Esophagus squamous epithelium (tissue), 5 donors: ENCODE results near the gene AMMECR1. TPM values are rescaled to one million over a fixed set of nuclear protein-coding genes. Genes with fewer than 3 reads are reported as not detected.

Experiments
- DNase-seq: peaks from one replicate; lab custom pipeline; 2025; lab: John Stamatoyannopoulos, UW
- H3K27ac ChIP-seq, 4 donors: fragments of 200-600 bp; sonication (generic); one replicate each; pipeline ENCODE4 v1.5.1; 2016 to 2019; ENCODE audit warnings: mild to moderate bottlenecking in 1 of 4
- H3K27me3 ChIP-seq, 4 donors: fragments of 200-600 bp; sonication (generic); 1 replicate in 3 of 4; 2 replicates in 1 of 4; pipeline versions ENCODE4 v1.5.1 to v1.6.0; 2017 to 2021; ENCODE audit warnings: antibody characterized with exemption in 1 of 4
- H3K36me3 ChIP-seq, 3 donors: fragments of 200-600 bp; sonication (generic); one replicate each; pipeline ENCODE4 v1.5.1; 2016 to 2019
- H3K4me1 ChIP-seq, 3 donors: fragments of 200-600 bp; sonication (generic); one replicate each; pipeline ENCODE4 v1.5.1; 2017 to 2019
- H3K4me3 ChIP-seq, 4 donors: fragments of 200-600 bp; sonication (generic); 1 replicate in 3 of 4; 2 replicates in 1 of 4; pipeline ENCODE4 v1.5.1; 2016 to 2019; ENCODE audit warnings: mild to moderate bottlenecking in 2 of 4, moderate library complexity in 1 of 4
- H3K9me3 ChIP-seq, 3 donors: fragments of 200-600 bp; sonication (generic); one replicate each; pipeline ENCODE4 v1.5.1; 2016 to 2019
- CTCF ChIP-seq, 6 experiments: fragments of 450-650 bp in 4 of 6; fragments of 200-600 bp in 2 of 6; sonication (generic) in 2 of 6; IDR thresholded peaks; one replicate each; pipeline ENCODE4 v1.5.1; 2016 to 2019; ENCODE audit warnings: antibody characterized with exemption in 6 of 6, mild to moderate bottlenecking in 4 of 6, moderate library complexity in 4 of 6
- POLR2A ChIP-seq, 4 donors: fragments of 450-650 bp; IDR thresholded peaks; one replicate each; pipeline ENCODE4 v1.6.1; 2017; ENCODE audit warnings: antibody characterized with exemption in 4 of 4, mild to moderate bottlenecking in 4 of 4, moderate library complexity in 3 of 4
- WGBS, 2 donors: methylation state at CpG; one replicate each; pipeline ENCODE4 v1.1.5; 2018; 5-methylcytosine and 5-hydroxymethylcytosine counted together
- intact Hi-C: fragments of 100-400 bp; cut with DNase I; formaldehyde crosslinking; loops from one replicate; pipeline ENCODE4 v1.15.0; 2022
- total RNA-seq, 4 donors: library from RNA; depleted of rRNA; stranded (reverse); fragments of >200 nt; gene quantifications; one replicate each; pipeline ENCODE4 v1.1.0, GENCODE V29; 2016
- donor health status: DM: yes; HTN: yes; CAD: no.

AMMECR1 gene
- total RNA-seq, 4 donors from 2014 or later, result 9.3 to 33.2 (median 14.5) TPM

- no peak overlapping the region for H3K27ac ChIP-seq
- no peaks in the 10 kb centered on the region for H3K27me3 ChIP-seq
- intact Hi-C loops, result no loop called here
- no peak for DNase-seq
- no peak overlapping the region for H3K4me3 ChIP-seq
- peaks cover 0 to 5% (median 0%) of the 10 kb centered on the region in 3 donors for H3K9me3 ChIP-seq
- H3K36me3 ChIP-seq, result no peaks in the 10 kb centered on the region
- H3K4me1 ChIP-seq, result no peaks in the 10 kb centered on the region
- TF ChIP-seq POLR2A (IDR thresholded peaks at IDR 0.05) (no peak), CTCF (IDR thresholded peaks at IDR 0.05) (no peak)
- WGBS, 2 donors, result 44 to 59% methylated on average over 3 to 4 of the region's 4 CpGs
Observed at GRCh38 chrX:110188701-110189558, 129.0 kb downstream of the AMMECR1 start.

- no peaks in the 10 kb centered on the region for H3K36me3 ChIP-seq
- 73 to 100% methylated on average over 1 to 2 of the region's 2 CpGs for whole genome bisulfite sequencing, 2 donors
- H3K27me3 ChIP-seq, result no peaks in the 10 kb centered on the region
- intact Hi-C loops, result no loop called here
- no peak overlapping the region for H3K4me3 ChIP-seq
- no peak for DNase-seq
- H3K4me1 ChIP-seq, result peaks cover 0 to 26% (median 4%) of the 10 kb centered on the region in 3 donors
- no peak overlapping the region for H3K27ac ChIP-seq
- no peak for TF ChIP-seq POLR2A (IDR thresholded peaks at IDR 0.05)
- no peak for TF ChIP-seq CTCF (IDR thresholded peaks at IDR 0.05)
- H3K9me3 ChIP-seq, result peaks cover 0 to 5% (median 0%) of the 10 kb centered on the region in 3 donors
Observed at GRCh38 chrX:110183314-110183713, 134.6 kb downstream of the AMMECR1 start.

- Histone ChIP-seq H3K36me3 (no peaks in the 10 kb centered on the region), H3K27me3 (no peaks in the 10 kb centered on the region), H3K9me3 (peaks cover 0 to 5% (median 0%) of the 10 kb centered on the region in 3 donors), H3K4me3 (no peak overlapping the region), H3K4me1 (peaks cover 0 to 26% (median 4%) of the 10 kb centered on the region in 3 donors), H3K27ac (peak overlapping the region in 1 of 4 donors; percentile 55)
- 40 to 56% methylated on average over 1 to 3 of the region's 6 CpGs for WGBS, 2 donors
- TF ChIP-seq CTCF (IDR thresholded peaks at IDR 0.05), result no peak
- TF ChIP-seq POLR2A (IDR thresholded peaks at IDR 0.05), result no peak
- intact Hi-C loops, result no loop called here
- DNase-seq, result no peak
Observed at GRCh38 chrX:110182865-110183264, 135.0 kb downstream of the AMMECR1 start.

GRCh38 chrX:110182362-110182761 lies 135.5 kb downstream of the AMMECR1 start:
- Histone ChIP-seq H3K4me3 (no peak overlapping the region), H3K4me1 (peaks cover 0 to 26% (median 4%) of the 10 kb centered on the region in 3 donors), H3K9me3 (peaks cover 0 to 5% (median 0%) of the 10 kb centered on the region in 3 donors), H3K36me3 (no peaks in the 10 kb centered on the region), H3K27ac (peak overlapping the region in 1 of 4 donors; percentile 55), H3K27me3 (no peaks in the 10 kb centered on the region)
- TF ChIP-seq CTCF (IDR thresholded peaks at IDR 0.05) (no peak), POLR2A (IDR thresholded peaks at IDR 0.05) (no peak)
- intact Hi-C loops, result no loop called here
- 50 to 80% methylated on average over 1 of the region's 1 CpG for WGBS, 2 donors
- no peak for DNase-seq

GRCh38 chrX:110181459-110182137 lies 136.3 kb downstream of the AMMECR1 start:
- WGBS, 2 donors, result 55 to 61% methylated on average over 2 of the region's 2 CpGs
- TF ChIP-seq POLR2A (IDR thresholded peaks at IDR 0.05), result no peak
- no peak for TF ChIP-seq CTCF (IDR thresholded peaks at IDR 0.05)
- peaks cover 0 to 5% (median 0%) of the 10 kb centered on the region in 3 donors for H3K9me3 ChIP-seq
- no peaks in the 10 kb centered on the region for H3K36me3 ChIP-seq
- no peak for DNase-seq
- H3K27ac ChIP-seq, result peak overlapping the region in 3 of 4 donors; percentile 36 to 55 (median 46)
- H3K27me3 ChIP-seq, result no peaks in the 10 kb centered on the region
- intact Hi-C loops, result no loop called here
- no peak overlapping the region for H3K4me3 ChIP-seq
- peaks cover 0 to 26% (median 4%) of the 10 kb centered on the region in 3 donors for H3K4me1 ChIP-seq
